Measurements from ENCODE around the gene BCL7A. TPM values are rescaled to one million over a fixed set of nuclear protein-coding genes. Genes with fewer than 3 reads are reported as not detected.
"Not testable (repeated sequence)": the region's sequence is repeated elsewhere in the genome, so short reads cannot be mapped to it uniquely, and the experiment has no call there.

Gene BCL7A
- total RNA-seq, 1 donor from 2014 or later: 12.4 TPM

GRCh38 chr12:122046145-122046544 is 24.5 kb downstream of the BCL7A start:
- no peak overlapping the region for H3K4me3 ChIP-seq (ENCODE audit: low read depth, low read length)
- TF ChIP-seq CTCF (conservative IDR thresholded peaks at IDR 0.05; ENCODE audit: low read depth, low read length): no peak
- DNase-seq (ENCODE audit: low read depth): no peak

GRCh38 chr12:122048151-122048550 is 26.5 kb downstream of the BCL7A start:
- no peak for DNase-seq (ENCODE audit: low read depth)

GRCh38 chr12:122049827-122050226 is 28.1 kb downstream of the BCL7A start:
- no peak overlapping the region for H3K4me3 ChIP-seq (ENCODE audit: low read depth, low read length)
- no peak for TF ChIP-seq CTCF (conservative IDR thresholded peaks at IDR 0.05; ENCODE audit: low read depth, low read length)
- DNase-seq (ENCODE audit: low read depth): no peak

More at GRCh38 chr12:122048151-122048550, 26.5 kb downstream of the BCL7A start:
- no peak for TF ChIP-seq CTCF (conservative IDR thresholded peaks at IDR 0.05; ENCODE audit: low read depth, low read length)
- no peak overlapping the region for H3K4me3 ChIP-seq (ENCODE audit: low read depth, low read length)

- no peak overlapping the region for H3K4me3 ChIP-seq (ENCODE audit: low read depth, low read length)
- no peak for TF ChIP-seq CTCF (conservative IDR thresholded peaks at IDR 0.05; ENCODE audit: low read depth, low read length)
- DNase-seq (ENCODE audit: low read depth): no peak
These were observed 29.0 kb downstream of the BCL7A start for GRCh38 chr12:122050706-122051105.

- DNase-seq (ENCODE audit: low read depth): no peak
- no peak for TF ChIP-seq CTCF (conservative IDR thresholded peaks at IDR 0.05; ENCODE audit: low read depth, low read length)
- no peak overlapping the region for H3K4me3 ChIP-seq (ENCODE audit: low read depth, low read length)
These were observed 29.7 kb downstream of the BCL7A start for GRCh38 chr12:122051231-122051876.

GRCh38 chr12:122052285-122052684 is 30.6 kb downstream of the BCL7A start:
- DNase-seq (ENCODE audit: low read depth): no peak
- no peak for TF ChIP-seq CTCF (conservative IDR thresholded peaks at IDR 0.05; ENCODE audit: low read depth, low read length)

GRCh38 chr12:122054842-122055520 is 33.3 kb downstream of the BCL7A start:
- no peak for DNase-seq (ENCODE audit: low read depth)
- H3K4me3 ChIP-seq (ENCODE audit: low read depth, low read length): no peak overlapping the region

More at GRCh38 chr12:122052285-122052684, 30.6 kb downstream of the BCL7A start:
- no peak overlapping the region for H3K4me3 ChIP-seq (ENCODE audit: low read depth, low read length)

GRCh38 chr12:122056406-122056805 is 34.7 kb downstream of the BCL7A start:
- not testable (repeated sequence) for DNase-seq (ENCODE audit: low read depth); H3K4me3 ChIP-seq (ENCODE audit: low read depth, low read length)

More at GRCh38 chr12:122054842-122055520, 33.3 kb downstream of the BCL7A start:
- TF ChIP-seq CTCF (conservative IDR thresholded peaks at IDR 0.05; ENCODE audit: low read depth, low read length): no peak
